SU-DHL-6 (cell line): Measurements from ENCODE around the gene SOCS6.

Source experiments
- EZH2phosphoT487 ChIP-seq: fragments of 200-600 bp; sonication (generic), shearing (Covaris generic); conservative IDR thresholded peaks from 2 replicates; pipeline ENCODE4 v1.6.1; 2018; ENCODE audit warnings: mild to moderate bottlenecking, antibody characterized with exemption, low read length, moderate library complexity, mixed read lengths
- TF ChIP-seq, protein P1 (sequence below): fragments of 200-600 bp; sonication (generic); IDR thresholded peaks from one replicate; pipeline ENCODE4 v1.5.1; 2017; ENCODE audit warnings: antibody characterized with exemption, mild to moderate bottlenecking, low read length, moderate library complexity; ENCODE audit not compliant: insufficient read depth, poor library complexity, severe bottlenecking

DNA sequence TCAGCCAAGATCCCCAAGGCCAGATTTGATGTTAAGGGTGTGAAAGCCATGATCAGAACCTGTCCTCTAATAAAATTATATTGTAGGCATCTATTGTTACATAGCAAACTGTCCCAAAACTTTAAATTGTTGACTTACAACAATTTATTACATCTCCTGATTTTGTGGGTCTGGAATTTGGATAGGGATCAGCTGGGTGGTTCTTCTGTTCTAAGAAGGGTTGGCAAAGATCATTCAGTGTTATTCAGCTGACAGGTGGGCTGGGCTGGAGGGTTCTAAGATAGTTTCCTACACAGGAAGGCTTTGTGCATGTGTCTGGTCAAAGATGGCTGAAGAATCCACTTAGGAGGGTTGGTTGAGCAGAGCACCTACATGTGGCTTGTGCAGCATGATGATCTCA is 50.0 kb downstream of the SOCS6 start:
- TF ChIP-seq, protein P1, sequence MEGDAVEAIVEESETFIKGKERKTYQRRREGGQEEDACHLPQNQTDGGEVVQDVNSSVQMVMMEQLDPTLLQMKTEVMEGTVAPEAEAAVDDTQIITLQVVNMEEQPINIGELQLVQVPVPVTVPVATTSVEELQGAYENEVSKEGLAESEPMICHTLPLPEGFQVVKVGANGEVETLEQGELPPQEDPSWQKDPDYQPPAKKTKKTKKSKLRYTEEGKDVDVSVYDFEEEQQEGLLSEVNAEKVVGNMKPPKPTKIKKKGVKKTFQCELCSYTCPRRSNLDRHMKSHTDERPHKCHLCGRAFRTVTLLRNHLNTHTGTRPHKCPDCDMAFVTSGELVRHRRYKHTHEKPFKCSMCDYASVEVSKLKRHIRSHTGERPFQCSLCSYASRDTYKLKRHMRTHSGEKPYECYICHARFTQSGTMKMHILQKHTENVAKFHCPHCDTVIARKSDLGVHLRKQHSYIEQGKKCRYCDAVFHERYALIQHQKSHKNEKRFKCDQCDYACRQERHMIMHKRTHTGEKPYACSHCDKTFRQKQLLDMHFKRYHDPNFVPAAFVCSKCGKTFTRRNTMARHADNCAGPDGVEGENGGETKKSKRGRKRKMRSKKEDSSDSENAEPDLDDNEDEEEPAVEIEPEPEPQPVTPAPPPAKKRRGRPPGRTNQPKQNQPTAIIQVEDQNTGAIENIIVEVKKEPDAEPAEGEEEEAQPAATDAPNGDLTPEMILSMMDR = no peak
- no peak for TF ChIP-seq EZH2phosphoT487
